PC-3 (cell line): Measurements from ENCODE around the gene NUCB1.

Experiments used
- CTCF ChIP-seq: fragments of 300-600 bp; sonication (generic); conservative IDR thresholded peaks from 2 replicates; pipeline ENCODE4 v1.5.1; 2017; ENCODE audit warnings: antibody characterized with exemption, low read depth, mild to moderate bottlenecking, low read length
- EZH2 ChIP-seq: fragments of 300-600 bp; sonication (generic); IDR thresholded peaks from one replicate; pipeline ENCODE4 v1.6.1; 2017; ENCODE audit warnings: antibody characterized with exemption, mild to moderate bottlenecking, low read length; ENCODE audit not compliant: unreplicated experiment
- EZH2phosphoT487 ChIP-seq: fragments of 300-600 bp; sonication (generic); IDR thresholded peaks from 2 replicates; pipeline ENCODE4 v1.6.1; 2018; ENCODE audit warnings: mild to moderate bottlenecking, antibody characterized with exemption, low read length, borderline replicate concordance

GRCh38 chr19:48922548-48923490, 22.7 kb downstream of the NUCB1 start:
- TF ChIP-seq CTCF (no peak), EZH2 (no peak), EZH2phosphoT487 (no peak)
